PC-9 (cell line): ENCODE measurements around the gene COLGALT1.

Source experiments
- EZH2 ChIP-seq: fragments of 200-600 bp; sonication (generic); IDR thresholded peaks from 2 replicates; pipeline ENCODE4 v1.8.0; 2017; ENCODE audit warnings: antibody characterized with exemption, low read depth
- TF ChIP-seq, protein P1 (sequence below): fragments of 200-600 bp; sonication (generic); conservative IDR thresholded peaks from 2 replicates; pipeline ENCODE4 v1.6.1; 2017; ENCODE audit warnings: mixed run types, antibody characterized with exemption, mild to moderate bottlenecking, moderate library complexity

DNA sequence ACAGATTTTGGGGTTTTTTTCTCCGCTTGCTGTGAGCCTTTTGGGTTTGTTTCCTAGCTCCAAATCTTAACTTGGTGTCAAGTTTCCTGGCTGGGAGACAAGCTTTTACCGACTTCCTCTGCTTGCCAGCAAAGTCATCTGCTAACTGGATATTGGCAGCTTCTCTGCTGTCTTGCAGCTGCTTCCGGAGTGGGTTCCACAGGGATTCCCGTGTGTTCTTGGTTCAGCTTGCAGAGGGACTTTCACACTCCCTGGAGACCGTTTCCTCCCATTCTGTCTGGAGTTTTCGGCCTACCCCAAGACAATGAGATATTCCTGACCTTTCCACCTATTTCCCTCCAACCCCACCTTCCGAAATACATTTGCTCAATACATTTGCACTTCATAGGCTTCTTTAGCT is 2.2 kb upstream of the COLGALT1 start:
- TF ChIP-seq EZH2, result no peak
- TF ChIP-seq, protein P1, sequence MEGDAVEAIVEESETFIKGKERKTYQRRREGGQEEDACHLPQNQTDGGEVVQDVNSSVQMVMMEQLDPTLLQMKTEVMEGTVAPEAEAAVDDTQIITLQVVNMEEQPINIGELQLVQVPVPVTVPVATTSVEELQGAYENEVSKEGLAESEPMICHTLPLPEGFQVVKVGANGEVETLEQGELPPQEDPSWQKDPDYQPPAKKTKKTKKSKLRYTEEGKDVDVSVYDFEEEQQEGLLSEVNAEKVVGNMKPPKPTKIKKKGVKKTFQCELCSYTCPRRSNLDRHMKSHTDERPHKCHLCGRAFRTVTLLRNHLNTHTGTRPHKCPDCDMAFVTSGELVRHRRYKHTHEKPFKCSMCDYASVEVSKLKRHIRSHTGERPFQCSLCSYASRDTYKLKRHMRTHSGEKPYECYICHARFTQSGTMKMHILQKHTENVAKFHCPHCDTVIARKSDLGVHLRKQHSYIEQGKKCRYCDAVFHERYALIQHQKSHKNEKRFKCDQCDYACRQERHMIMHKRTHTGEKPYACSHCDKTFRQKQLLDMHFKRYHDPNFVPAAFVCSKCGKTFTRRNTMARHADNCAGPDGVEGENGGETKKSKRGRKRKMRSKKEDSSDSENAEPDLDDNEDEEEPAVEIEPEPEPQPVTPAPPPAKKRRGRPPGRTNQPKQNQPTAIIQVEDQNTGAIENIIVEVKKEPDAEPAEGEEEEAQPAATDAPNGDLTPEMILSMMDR, result no peak
